Pancreas (tissue), 10 donors: Measurements from ENCODE around the gene DNTT. TPM values are rescaled to one million over a fixed set of nuclear protein-coding genes. Genes with fewer than 3 reads are reported as not detected.

Experiments used
- ATAC-seq, 4 donors: fragments of 200-7000 bp; cut with Tn5 transposase; one replicate each; pipeline versions ENCODE4 v1.8.0 to v1.9.1; 2020; ENCODE audit warnings: mild to moderate bottlenecking in 4 of 4, moderate library complexity in 4 of 4
- DNase-seq, 6 donors: peaks; one replicate each; pipeline ENCODE4 v3.0.0-alpha.2; 2020
- FAIRE-seq: peaks from 2 replicates; lab custom pipeline; 2012; peaks lifted over from hg19 to GRCh38; lab: Jason Lieb, UNC
- H3K27ac ChIP-seq, 4 donors: fragments of 200-600 bp; sonication (generic); 1 replicate in 3 of 4; 2 replicates in 1 of 4; pipeline versions ENCODE4 v1.5.0 to v1.8.0; 2020
- H3K27me3 ChIP-seq, 4 donors: fragments of 200-600 bp; one replicate each; pipeline ENCODE4 v1.8.0; 2021
- H3K36me3 ChIP-seq, 3 donors: fragments of 200-600 bp; sonication (generic) in 1 of 3; one replicate each; pipeline versions ENCODE4 v1.5.0 to v1.8.0; 2020 to 2021
- H3K4me1 ChIP-seq, 3 donors: fragments of 200-600 bp; one replicate each; pipeline ENCODE4 v1.8.0; 2021
- H3K4me3 ChIP-seq, 4 donors: fragments of 200-600 bp; sonication (generic) in 2 of 4; one replicate each; pipeline versions ENCODE4 v1.5.0 to v1.8.0; 2020 to 2021
- H3K9me3 ChIP-seq, 4 donors: fragments of 200-600 bp; one replicate each; pipeline ENCODE4 v1.8.0; 2021
- CTCF ChIP-seq, 4 donors: fragments of 200-600 bp; sonication (generic) in 3 of 4; IDR thresholded peaks; one replicate each; pipeline versions ENCODE4 v1.5.0 to v1.8.0; 2021; ENCODE audit warnings: antibody characterized with exemption in 4 of 4
- WGBS, 2 donors: extraction: QIAGEN DNeasy Blood & Tissue Kit; methylation state at CpG; one replicate each; pipeline ENCODE4 v1.1.7; 2013; 5-methylcytosine and 5-hydroxymethylcytosine counted together
- intact Hi-C, 3 donors: fragments of 100-400 bp; cut with DNase I; formaldehyde crosslinking; loops; one replicate each; pipeline versions ENCODE4 v1.11.1 to v1.14.2; 2022
- polyA plus RNA-seq, 2 donors: library from polyadenylated mRNA; stranded (reverse); fragments of 200-250 nt; gene quantifications; one replicate each; pipeline ENCODE4 v1.2.3, GENCODE V29; 2013
- total RNA-seq, 6 donors: library from RNA; stranded (reverse); fragmentation: NEBNext Ultra II Directional in 4 of 6; extraction: Animal tissue kit (Norgen Biotek cat#: 25700) in 4 of 6; gene quantifications; one replicate each; pipeline versions ENCODE4 v1.2.1 to v1.2.4, GENCODE V29; 2021 to 2023
- donor health status: healthy with polysubstance abuse.
- donor health status: DM: no; HTN: no; CAD: no; lungs with moderate emphysema.
- donor health status: DM: no; HTN: no; CAD: no.
- donor health status: control.
- donor health status: control.
- donor health status: Bipolar disorder and iron deficiency.
- donor health status: DM: yes; HTN: yes; CAD: no.
- donor health status: DM: no; HTN: no; CAD: no.
- donor health status: DM: no; HTN: no; CAD: no.
- donor health status: DM: yes; HTN: yes; CAD: no.

DNTT gene
- total and polyA plus RNA-seq, 8 donors, result 0.12 TPM; not detected in 7

GRCh38 chr10:96275685-96276418 lies 28.4 kb upstream of the DNTT start:
- Histone ChIP-seq H3K4me3 (no peak overlapping the region), H3K27ac (peak overlapping the region in 3 of 4 donors; percentile 31 to 72 (median 60)), H3K36me3 (no peaks in the 10 kb centered on the region), H3K9me3 (no peaks in the 10 kb centered on the region), H3K4me1 (peaks cover 18 to 32% (median 22%) of the 10 kb centered on the region in 3 donors), H3K27me3 (no peaks in the 10 kb centered on the region)
- intact Hi-C loops, result no loop called here
- ATAC-seq (peak in 3 of 4 donors; percentile 24 to 62 (median 56)), DNase-seq (peak in 4 of 6 donors; percentile 62 to 80 (median 72)), FAIRE-seq (no peak)
- TF ChIP-seq CTCF (IDR thresholded peaks at IDR 0.05), result no peak
- 40% methylated on average over 2 of the region's 2 CpGs for WGBS, 2 donors

GRCh38 chr10:96276426-96276825 lies 27.8 kb upstream of the DNTT start:
- no peaks in the 10 kb centered on the region for H3K27me3 ChIP-seq
- no peaks in the 10 kb centered on the region for H3K36me3 ChIP-seq
- TF ChIP-seq CTCF (IDR thresholded peaks at IDR 0.05), result no peak
- FAIRE-seq (no peak), ATAC-seq (no peak), DNase-seq (no peak)
- H3K27ac ChIP-seq, result peak overlapping the region in 3 of 4 donors; percentile 31 to 72 (median 60)
- peaks cover 18 to 32% (median 22%) of the 10 kb centered on the region in 3 donors for H3K4me1 ChIP-seq
- intact Hi-C loops, result no loop called here
- no peak overlapping the region for H3K4me3 ChIP-seq
- no peaks in the 10 kb centered on the region for H3K9me3 ChIP-seq
- WGBS, 2 donors, result 90 to 95% methylated on average over 6 of the region's 6 CpGs

DNA sequence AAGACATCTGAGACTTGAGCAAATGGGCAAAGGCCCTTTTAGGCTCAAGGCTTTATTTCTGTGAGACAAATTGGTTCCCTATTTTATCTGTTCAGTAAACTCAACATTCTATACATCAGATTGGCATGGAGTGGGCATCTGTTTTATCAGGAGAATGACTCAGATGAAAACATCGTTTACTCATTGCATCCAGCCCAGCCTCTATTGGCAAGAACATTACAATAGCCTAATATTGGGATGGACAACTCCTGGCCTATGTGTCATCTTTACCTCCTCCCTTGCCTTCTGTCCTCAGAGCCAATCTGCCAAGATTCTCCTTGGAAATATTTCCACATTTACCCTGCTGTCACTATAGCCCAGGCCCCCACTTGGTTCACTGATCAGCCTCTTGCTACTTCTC lies 27.4 kb upstream of the DNTT start:
- Histone ChIP-seq H3K27ac (peak overlapping the region in 2 of 4 donors; percentile 60 to 72), H3K9me3 (no peaks in the 10 kb centered on the region), H3K27me3 (no peaks in the 10 kb centered on the region), H3K4me3 (no peak overlapping the region), H3K4me1 (peaks cover 15 to 29% (median 20%) of the 10 kb centered on the region in 3 donors), H3K36me3 (no peaks in the 10 kb centered on the region)
- 55 to 67% methylated on average over 1 of the region's 1 CpG for WGBS, 2 donors
- no peak for FAIRE-seq
- no peak for DNase-seq
- ATAC-seq, result no peak
- intact Hi-C loops, result no loop called here
- no peak for TF ChIP-seq CTCF (IDR thresholded peaks at IDR 0.05)

- DNase-seq, result no peak
- peaks cover 9 to 12% (median 12%) of the 10 kb centered on the region in 3 donors for H3K4me1 ChIP-seq
- no peaks in the 10 kb centered on the region for H3K27me3 ChIP-seq
- intact Hi-C loops, result no loop called here
- no peak for ATAC-seq
- no peak overlapping the region for H3K27ac ChIP-seq
- FAIRE-seq, result no peak
- H3K36me3 ChIP-seq, result no peaks in the 10 kb centered on the region
- no peak for TF ChIP-seq CTCF (IDR thresholded peaks at IDR 0.05)
- H3K4me3 ChIP-seq, result no peak overlapping the region
- no peaks in the 10 kb centered on the region for H3K9me3 ChIP-seq
- WGBS, 2 donors, result 93 to 94% methylated on average over 3 of the region's 3 CpGs
Measured at GRCh38 chr10:96279191-96279641, 25.0 kb upstream of the DNTT start.

DNA sequence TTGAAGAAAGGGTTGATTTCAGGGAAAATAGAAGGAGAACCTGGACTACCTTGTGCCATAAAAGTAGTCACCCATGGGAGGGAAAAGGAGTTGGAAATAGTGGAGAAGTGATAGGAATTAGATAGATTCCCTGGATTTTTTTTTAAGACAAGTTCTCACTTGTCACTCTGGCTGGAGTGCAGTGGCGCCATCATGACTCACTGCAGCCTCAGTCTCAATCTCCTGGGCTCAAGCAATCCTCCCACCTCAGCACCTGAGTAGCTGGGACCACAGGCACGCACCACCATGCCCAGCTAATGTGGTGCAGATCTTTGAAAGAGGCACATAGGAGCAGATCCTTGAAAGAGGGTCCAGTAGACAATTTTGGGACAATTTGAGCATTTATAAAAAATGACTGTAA lies 23.4 kb upstream of the DNTT start:
- TF ChIP-seq CTCF (IDR thresholded peaks at IDR 0.05), result no peak
- WGBS, 2 donors, result 88 to 89% methylated on average over 2 of the region's 2 CpGs
- no peak for DNase-seq
- Histone ChIP-seq H3K36me3 (no peaks in the 10 kb centered on the region), H3K27ac (no peak overlapping the region), H3K4me3 (no peak overlapping the region), H3K9me3 (no peaks in the 10 kb centered on the region), H3K27me3 (no peaks in the 10 kb centered on the region), H3K4me1 (peaks cover 3 to 13% (median 4%) of the 10 kb centered on the region in 3 donors)
- FAIRE-seq, result no peak
- ATAC-seq, result no peak
- intact Hi-C loops, result no loop called here
